Skin of body (tissue), 2 donors: ENCODE results near the gene RXFP2. TPM values are rescaled to one million over a fixed set of nuclear protein-coding genes. Genes with fewer than 3 reads are reported as not detected.

Source experiments
- DNase-seq: peaks from one replicate; lab custom pipeline; 2025; lab: John Stamatoyannopoulos, UW
- total RNA-seq: library from RNA; depleted of rRNA; stranded (reverse); fragments of >200 nt; gene quantifications from one replicate; pipeline ENCODE4 v1.2.3, GENCODE V29; 2014

Gene RXFP2, protein sequence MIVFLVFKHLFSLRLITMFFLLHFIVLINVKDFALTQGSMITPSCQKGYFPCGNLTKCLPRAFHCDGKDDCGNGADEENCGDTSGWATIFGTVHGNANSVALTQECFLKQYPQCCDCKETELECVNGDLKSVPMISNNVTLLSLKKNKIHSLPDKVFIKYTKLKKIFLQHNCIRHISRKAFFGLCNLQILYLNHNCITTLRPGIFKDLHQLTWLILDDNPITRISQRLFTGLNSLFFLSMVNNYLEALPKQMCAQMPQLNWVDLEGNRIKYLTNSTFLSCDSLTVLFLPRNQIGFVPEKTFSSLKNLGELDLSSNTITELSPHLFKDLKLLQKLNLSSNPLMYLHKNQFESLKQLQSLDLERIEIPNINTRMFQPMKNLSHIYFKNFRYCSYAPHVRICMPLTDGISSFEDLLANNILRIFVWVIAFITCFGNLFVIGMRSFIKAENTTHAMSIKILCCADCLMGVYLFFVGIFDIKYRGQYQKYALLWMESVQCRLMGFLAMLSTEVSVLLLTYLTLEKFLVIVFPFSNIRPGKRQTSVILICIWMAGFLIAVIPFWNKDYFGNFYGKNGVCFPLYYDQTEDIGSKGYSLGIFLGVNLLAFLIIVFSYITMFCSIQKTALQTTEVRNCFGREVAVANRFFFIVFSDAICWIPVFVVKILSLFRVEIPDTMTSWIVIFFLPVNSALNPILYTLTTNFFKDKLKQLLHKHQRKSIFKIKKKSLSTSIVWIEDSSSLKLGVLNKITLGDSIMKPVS
- total RNA-seq, result not detected

DNA sequence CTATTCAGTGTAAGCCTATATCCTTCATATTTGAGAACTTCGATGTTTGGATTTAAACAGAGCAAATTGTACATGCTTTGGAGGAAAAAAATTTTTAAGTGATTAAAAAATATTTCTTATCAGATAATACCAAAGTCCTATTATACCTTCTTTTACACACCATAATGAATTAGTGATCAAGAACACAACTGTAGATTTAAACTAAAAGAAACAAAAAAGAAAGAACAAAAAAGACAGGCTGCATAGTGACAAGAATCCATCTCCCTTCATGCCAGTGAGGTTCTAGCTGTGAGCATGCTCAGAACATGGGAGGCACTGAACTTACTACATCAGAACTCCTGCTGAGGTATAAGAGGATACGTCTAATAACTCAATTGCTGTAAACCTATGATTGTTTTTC is at the start of gene RXFP2:
Gene RXFP2 (plus strand): TSS at position 301 of the 400 bp plus-strand sequence. CDS start 87 bp downstream, at position 388.
- no peak for DNase-seq

DNA sequence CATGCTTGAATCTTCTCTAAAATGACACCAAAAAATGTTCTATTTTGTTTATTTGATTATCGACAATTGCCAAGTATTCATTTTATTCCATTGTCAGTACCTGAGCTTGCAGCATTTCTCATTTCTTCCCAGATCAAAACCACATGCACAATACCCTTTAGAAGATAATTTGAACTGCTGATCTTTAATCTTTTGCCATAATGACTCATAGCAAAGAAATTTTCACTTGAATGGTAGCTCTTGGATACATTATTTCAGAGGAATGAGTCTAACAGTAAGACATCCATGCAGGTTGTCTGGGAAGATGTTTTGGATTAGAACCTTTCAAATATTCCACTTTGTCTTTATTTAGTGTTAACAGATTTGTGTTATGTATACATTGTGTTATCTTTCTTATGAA is 42.0 kb upstream of the RXFP2 start:
- no peak for DNase-seq

DNA sequence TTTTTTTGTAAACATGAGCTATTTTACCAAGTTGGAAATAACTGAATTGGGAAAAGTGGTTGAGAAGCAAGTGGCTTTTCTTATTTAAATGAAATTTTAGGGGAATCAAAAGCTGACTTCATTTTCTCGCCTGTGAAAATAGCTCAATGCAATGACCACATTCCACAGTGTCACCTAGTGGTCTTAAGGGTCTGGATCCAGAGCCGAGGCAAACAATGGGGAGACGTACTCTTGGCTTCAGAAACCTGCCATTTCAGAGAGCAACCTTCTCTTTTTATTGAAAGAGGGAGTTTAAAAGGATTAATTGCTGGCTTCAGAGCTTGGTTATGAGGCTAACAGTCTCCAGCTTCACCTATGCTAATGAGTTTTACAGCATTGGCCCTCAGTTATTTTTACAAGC is 39.7 kb upstream of the RXFP2 start:
- DNase-seq, result no peak

DNA sequence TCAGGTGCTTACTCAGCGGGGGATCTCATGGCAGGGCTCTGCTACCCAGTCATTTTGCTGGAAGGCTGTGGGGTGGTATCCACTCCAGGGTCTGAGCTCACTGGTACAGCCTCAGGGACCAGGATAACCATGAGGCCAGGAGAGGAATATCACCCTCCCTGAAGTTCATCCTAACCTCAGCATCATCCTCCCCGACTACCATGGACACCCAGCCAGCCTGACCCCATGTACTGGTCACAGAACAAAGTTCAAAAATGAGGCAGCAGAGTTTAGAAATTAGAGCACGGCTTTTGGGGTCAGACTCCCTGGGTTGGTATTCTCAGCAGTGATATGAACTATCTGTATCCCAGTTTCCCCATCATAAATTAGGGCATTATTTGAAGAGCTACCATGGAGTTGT is 35.5 kb upstream of the RXFP2 start:
- no peak for DNase-seq

DNA sequence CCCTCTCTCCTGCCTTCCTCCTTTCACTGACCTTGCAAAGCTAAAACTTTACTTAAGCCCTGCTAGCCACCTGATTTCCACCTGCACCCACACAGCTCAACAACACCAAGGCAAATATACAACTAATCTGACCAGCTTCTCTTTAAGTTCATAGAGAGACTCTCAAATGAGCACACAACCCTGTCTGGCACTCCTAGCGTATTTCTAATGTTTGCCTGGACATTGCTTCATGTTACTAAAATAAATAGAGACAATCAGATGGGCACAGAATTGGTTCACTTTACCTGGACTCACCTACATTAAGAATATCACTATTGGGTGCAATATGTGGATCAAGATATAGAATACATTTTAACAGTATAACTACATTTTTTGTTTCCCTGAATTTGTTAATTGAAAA is 33.2 kb upstream of the RXFP2 start:
- no peak for DNase-seq

DNA sequence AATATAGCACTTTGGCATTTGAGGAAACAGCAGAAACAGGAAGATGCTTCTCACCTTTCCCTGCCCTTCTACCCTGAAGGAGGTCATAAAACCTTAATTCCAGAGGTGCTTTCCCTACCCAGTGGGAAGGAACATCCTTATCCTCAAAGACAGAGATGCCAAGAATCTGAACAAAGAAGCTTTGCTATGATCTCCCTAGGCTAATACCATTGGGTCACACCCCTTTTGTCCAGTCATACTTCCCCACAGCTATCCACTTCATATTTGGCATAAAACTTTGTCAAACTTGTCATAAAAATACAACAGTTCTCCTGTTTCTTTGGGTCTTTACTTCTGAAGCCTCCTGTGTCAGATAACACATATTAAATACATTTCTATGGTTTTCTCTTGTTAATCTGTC is 21.7 kb upstream of the RXFP2 start:
- no peak for DNase-seq

DNA sequence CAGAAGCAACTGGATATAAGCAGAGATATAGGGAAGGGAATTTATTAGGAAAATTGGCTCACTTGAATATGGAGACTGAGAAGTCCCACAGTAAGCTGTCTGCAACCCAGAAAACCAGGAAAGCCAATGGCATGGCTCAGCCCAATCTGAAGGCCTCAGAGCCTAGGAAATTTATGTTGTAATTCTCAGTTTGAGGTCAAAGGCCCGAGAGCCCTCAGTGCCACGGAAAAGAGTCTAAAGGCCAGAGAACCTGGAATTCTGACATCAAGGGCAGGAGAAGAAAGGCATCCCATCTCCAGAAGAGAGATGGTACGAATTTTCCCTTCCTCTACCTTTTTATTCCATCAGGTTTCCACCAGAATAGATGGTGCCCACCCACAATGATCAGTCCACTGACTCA is 20.1 kb upstream of the RXFP2 start:
- no peak for DNase-seq

DNA sequence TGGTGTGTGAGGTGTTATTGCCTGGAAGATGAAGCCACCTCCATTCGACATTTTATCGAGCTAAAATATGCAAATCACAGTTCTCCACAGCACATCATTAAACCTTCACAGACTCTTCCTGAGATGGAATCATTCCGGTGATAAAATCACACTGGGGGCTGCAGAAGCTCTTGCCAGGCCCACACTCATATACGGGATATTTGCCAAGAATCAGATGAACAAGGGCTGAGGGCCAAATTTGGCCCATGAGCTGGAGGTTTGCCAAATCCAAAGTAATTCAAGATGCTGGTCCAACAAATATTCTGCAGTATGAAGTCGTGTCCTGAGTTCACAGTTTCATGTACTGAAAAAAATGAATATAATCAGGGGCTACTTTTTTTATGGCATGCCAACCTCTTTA is 16.7 kb upstream of the RXFP2 start:
- DNase-seq, result no peak

DNA sequence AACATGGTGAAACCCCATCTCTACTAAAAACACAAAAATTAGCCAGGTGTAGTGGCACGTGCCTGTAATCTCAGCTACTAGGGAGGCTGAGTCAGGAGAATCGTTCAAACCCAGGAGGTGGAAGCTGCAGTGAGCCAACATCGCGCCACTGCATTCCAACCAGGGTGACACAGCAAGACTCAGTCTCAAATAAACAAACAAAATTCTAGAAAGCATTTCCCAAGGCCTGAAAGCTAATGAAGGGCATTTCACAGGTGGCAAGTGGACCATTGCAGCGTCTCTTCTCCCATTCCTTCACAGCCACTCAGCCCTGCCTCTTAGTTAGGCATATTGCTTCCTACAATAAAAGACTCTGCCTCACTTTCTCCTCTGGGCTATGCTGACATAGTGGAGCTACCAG is 13.5 kb upstream of the RXFP2 start:
- DNase-seq, result no peak

DNA sequence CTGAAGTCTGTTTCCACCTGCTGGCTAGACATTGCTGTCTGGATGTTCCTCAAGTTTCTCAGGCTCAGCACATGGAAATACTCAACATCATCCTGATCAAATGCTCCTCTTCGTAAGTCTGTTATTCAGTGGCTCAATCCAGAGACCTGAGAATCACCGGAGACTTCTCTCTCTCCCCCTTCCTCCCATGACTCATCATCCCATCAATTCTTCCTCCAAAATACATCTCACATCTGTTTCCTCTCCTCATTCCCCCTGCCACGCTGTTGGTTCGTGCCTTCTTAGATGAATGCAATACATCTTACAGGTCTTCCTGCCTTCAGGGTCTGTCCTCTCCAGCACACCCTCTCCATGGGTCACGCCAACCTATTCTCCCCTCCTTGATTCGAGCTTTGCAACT is 7.4 kb upstream of the RXFP2 start:
- DNase-seq, result no peak

DNA sequence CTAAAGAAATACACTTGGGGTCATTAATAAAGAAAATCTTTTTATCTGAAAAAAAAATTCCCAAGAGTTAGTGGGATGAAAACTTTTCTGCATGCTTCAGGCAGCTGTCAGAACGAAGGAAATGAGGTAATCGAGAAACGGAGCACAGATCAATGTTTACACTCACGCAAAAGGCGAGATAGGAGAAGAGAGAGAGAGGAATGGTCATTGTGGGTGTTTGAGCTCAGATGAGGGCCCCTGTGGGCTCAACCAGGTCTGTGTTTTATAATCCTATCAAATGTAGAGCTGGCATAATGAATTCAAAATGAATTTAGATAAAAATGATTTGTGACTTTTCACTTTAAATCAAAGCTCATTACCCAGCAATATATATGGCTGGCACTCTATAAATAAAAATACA is 6.3 kb upstream of the RXFP2 start:
- DNase-seq, result no peak

DNA sequence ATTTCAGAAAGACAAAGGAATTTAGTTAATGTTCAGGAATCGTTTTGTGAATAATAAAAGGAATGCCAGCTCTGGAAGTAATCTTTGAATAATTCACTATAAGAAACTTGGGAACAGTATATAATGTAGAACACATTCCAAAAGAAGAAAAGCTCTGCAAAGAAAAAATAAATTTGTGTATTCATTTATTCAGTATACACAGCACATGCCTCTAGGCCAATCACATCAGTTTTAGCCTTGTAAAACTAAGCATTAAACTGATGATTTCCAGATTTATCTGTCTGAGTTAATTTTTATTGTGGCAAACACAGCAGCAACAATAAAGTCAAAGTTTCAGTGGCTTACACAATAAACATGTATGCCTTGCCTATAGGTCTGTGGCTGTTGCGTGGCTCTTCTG is 5.7 kb upstream of the RXFP2 start:
- peak; percentile 46 for DNase-seq

DNA sequence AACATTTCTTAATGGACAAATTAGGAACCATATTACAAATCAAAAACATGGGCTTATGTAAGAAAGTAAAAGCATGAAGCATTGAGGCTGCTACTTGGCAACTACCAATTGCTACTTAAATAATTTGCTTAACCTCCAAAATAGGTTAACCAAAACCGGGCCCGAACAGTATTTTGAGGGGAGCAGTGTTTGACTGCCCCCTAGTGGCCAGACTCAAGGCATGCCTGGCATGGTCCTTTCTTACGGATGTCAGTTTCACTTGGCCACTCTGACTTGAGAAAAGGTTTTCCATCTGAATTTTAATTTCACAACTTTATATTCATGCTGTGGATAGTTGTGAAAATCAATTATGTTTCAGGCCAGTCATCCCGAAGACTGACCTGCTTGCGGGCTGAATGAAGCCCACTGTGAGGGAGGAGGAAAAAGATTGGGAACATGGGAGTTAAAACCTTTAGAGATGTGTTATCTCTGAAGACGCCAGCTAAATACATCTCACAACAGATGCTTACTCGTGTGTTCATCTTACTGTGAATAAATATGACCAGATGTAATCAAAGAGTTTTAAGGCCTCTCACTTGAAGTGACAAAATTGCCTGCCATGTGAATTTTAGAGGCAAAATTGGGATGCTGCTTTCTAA is 2.9 kb downstream of the RXFP2 start:
- peak; percentile 76 for DNase-seq

DNA sequence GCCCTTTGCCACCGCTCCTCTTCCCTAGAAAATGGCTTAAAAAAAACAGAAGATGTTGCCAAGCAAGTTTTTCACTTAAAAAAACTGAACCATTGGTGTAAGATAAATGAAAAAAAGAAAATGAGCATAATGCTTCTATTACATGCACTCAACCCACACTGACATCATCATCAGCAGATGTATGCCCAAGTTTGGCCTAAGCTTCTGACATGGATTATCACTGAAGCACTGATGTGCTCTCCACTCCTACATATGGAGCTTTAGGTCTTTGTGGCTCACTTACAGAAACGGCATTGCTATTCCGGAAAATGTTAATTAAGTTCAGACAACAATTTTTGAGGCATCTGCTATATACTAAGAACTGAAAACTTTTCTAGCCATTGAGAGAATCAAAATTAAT is 8.0 kb downstream of the RXFP2 start:
- peak; percentile 54 for DNase-seq

DNA sequence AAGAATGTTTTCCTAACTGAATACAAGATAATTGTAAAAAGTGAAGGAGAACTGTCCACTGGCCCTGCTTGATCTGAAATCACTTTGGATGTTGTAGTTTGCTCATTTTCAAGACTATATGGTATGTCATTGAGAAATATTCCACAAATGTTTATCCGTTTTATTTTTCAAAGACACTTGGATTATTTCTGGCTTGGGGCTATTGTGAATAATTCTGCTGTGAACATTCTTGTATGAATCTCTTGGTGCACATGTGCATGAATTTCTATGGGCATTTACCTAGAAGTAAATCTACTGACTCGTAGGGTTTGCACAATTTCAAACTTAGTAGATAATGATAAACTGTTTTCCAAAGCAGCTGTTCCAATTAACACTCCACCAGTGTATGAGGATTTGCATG is 8.6 kb downstream of the RXFP2 start:
- DNase-seq, result no peak

DNA sequence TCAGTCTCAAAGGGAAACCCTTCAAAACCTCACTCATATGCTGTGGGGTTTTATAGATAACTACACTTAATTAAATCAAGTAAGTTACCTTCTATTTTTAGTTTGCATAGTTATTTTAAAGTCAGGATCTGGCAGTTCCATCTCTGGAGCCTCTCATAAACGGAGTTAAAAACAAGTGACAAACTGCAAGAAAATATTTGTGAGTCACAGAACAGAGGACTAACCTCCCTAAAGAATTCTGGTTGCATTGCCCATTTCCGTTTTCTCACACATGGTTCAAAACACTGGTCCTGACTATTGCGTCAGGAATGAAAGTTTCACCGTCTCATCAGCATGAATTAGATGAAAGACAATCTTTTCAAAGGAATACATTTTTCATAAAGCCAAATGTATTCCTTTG is 10.6 kb downstream of the RXFP2 start:
- no peak for DNase-seq

DNA sequence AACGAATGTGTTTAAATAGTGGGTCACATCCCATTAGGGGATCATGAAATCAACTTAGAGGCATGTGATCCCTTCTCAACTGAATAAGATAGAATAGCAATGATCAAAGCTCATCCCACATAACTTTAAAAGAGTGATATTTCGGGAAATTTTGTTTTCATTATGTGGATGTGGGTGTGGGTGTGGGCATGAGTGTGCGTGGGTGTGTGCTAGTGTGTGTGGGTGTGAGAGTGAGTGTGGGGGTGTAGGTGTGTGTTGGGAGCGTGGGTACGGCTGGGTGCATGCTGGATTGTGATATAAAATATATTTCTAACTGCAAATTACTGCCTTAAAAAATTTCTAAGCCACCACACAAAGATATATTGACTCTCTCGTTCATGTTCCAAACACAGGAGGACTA is 15.9 kb downstream of the RXFP2 start:
- no peak for DNase-seq

DNA sequence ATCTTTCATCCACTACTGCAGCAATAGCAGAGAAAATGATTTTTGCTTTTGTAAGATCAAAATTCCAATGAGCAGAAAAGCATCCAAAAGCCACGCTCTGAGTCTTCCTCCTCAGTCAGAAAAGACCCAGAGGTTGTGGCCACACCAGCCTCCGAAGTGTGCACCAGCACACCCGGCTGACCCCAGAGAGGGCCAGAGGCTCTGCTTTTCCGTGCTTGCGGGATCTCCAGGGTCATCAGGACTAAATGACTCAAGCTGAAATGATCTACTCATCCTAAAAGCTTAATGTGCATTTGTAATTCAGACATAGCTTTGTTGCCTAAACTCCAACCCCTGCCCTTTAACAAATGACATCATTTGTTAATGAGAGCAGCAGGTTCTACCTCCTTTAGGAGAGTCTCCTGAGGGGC is 16.5 kb downstream of the RXFP2 start:
- DNase-seq, result no peak

DNA sequence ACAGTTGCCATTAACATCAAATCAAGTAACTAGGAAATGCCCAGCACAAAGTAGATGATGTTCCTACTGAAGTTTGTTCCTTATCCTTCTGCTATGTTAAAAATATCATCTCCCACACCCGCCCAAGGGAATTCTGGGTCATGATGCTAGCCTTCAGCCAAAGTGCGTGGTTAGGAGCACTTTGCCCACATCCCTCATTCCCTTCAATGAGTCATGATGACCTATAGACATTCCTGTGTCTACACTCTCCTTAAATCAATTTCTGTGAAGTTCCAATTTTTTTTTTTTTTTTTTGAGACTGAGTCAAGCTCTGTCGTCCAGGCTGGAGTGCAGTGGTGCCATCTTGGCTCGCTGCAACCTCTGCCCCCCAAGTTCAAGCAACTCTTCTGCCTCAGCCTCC is 17.0 kb downstream of the RXFP2 start:
- no peak for DNase-seq

DNA sequence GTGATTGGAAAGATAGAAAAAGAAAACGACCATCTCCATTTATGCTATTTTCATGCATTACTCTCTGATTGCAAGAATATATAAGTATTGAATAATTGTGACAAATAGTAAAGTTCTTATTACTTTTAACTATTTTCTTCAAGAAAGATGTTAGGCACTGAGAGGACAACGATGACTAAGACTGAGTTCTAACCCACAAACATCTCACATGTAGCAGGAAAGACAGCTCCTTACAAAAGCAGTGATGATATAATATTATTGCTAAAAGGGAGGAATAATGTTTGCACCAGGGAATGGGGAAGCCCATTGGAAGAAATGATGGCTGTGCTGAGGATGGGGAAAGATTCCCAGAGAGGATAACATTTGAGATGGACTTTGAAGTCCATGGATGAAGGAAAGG is 22.6 kb downstream of the RXFP2 start:
- DNase-seq, result no peak

DNA sequence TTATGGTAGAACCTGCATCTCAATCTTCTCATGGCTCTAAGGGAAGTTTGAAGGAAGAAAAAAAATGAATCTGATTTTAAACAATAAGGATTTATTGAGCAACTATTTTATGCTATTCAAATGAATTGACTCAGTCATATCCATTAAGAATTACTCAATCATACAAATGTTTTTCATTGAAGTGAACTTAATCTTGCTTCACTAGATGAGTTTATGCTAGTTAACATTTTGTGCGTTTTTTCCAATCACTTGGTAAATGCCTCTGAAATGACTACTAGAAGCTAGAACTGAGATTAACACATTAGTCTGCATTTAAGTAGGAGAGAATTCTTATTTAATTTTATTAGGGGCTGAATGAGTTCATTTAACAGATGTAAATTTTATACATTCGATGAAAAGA is 25.2 kb downstream of the RXFP2 start:
- no peak for DNase-seq

DNA sequence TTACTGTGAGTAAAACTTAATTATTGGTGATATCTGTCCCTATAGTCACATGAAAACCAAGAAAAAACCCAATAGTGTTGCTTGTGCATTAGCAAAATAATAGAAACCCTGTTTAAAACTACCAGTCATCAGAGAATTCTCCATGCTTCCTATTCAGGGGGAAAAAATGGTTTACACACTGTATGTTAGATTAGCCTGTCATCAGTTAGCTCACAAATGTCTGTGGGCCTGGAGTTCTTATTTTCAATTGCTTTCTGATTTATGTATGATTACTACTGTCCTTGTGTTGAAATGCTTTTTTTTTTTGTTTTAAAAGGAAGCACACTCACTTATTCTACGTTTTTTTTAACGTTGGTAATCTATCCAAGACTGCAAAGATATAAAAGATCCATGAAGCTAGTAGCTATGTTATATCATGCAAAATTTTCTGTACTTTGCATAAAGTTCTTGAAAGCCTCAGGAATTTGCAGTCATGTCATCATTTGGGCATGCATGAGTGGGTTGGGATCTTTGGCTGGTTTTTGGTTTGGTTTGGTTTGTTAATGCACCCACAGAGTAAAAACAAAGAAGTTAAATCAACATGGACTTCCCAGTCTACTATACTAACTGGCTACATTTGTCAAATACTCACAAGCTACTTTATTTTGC is 25.9 kb downstream of the RXFP2 start:
- DNase-seq, result no peak
